ENCODE measurements around the gene TMEM154.

- TF ChIP-seq CTCF (optimal IDR thresholded peaks at IDR 0.05 in 1 of 3, IDR thresholded peaks at IDR 0.05 in 1 of 3, conservative IDR thresholded peaks at IDR 0.05 in 1 of 3; ENCODE audit: extremely low read depth in 1 of 3, insufficient read depth in 2 of 3, low read length in 3 of 3), result no peak
- no peak for TF ChIP-seq EZH2 (IDR thresholded peaks at IDR 0.05; ENCODE audit: low read length)
These were observed 2.5 kb upstream of the TMEM154 start for GRCh38 chr4:152682143-152682941.
